Skin of body (tissue), 2 donors: ENCODE measurements around the gene ARSG. TPM values are rescaled to one million over a fixed set of nuclear protein-coding genes. Genes with fewer than 3 reads are reported as not detected.

Experiments used
- DNase-seq: peaks from one replicate; lab custom pipeline; 2025; lab: John Stamatoyannopoulos, UW
- total RNA-seq: library from RNA; depleted of rRNA; stranded (reverse); fragments of >200 nt; gene quantifications from one replicate; pipeline ENCODE4 v1.2.3, GENCODE V29; 2014

Gene ARSG
- total RNA-seq, 1 donor from 2014 or later = 3.3 TPM

- no peak for DNase-seq
Observed at GRCh38 chr17:68450391-68450790, 159.1 kb downstream of the ARSG start.

- no peak for DNase-seq
Observed at GRCh38 chr17:68450801-68451200, 159.5 kb downstream of the ARSG start.

- DNase-seq = no peak
Observed at GRCh38 chr17:68451670-68452354, 160.5 kb downstream of the ARSG start.

GRCh38 chr17:68452724-68453290 is 161.5 kb downstream of the ARSG start:
- DNase-seq = no peak

- no peak for DNase-seq
Observed at GRCh38 chr17:68453991-68454665, 162.8 kb downstream of the ARSG start.

- peak; percentile 72 for DNase-seq
Observed at GRCh38 chr17:68455901-68456338, 164.6 kb downstream of the ARSG start.

- peak; percentile 72 for DNase-seq
Observed at GRCh38 chr17:68456339-68457167, 165.3 kb downstream of the ARSG start.

GRCh38 chr17:68457168-68457538 is 165.9 kb downstream of the ARSG start, which contains the start of gene WIPI1:
Gene WIPI1, minus strand, starts transcription at chr17:68457496. Its CDS starts 75 bp downstream, at chr17:68457421.
- no peak for DNase-seq

- DNase-seq = peak; percentile 98
Observed at GRCh38 chr17:68457539-68458259, 166.4 kb downstream of the ARSG start.

GRCh38 chr17:68458260-68459036 is 167.2 kb downstream of the ARSG start:
- no peak for DNase-seq

GRCh38 chr17:68459037-68459639 is 167.8 kb downstream of the ARSG start:
- DNase-seq = no peak

GRCh38 chr17:68460146-68460545 is 168.9 kb downstream of the ARSG start:
- DNase-seq = no peak

- no peak for DNase-seq
Observed at GRCh38 chr17:68460715-68461114, 169.4 kb downstream of the ARSG start.

- no peak for DNase-seq
Observed at GRCh38 chr17:68461122-68461539, 169.8 kb downstream of the ARSG start.

- DNase-seq = no peak
Observed at GRCh38 chr17:68461589-68461988, 170.3 kb downstream of the ARSG start.

GRCh38 chr17:68462381-68463210 is 171.3 kb downstream of the ARSG start:
- DNase-seq = peak; percentile 77

GRCh38 chr17:68463211-68464019 is 172.1 kb downstream of the ARSG start:
- no peak for DNase-seq

- no peak for DNase-seq
Observed at GRCh38 chr17:68468334-68468733, 177.0 kb downstream of the ARSG start.
